GM23338 (cell line): Measurements from ENCODE around the gene ATF6. TPM values are rescaled to one million over a fixed set of nuclear protein-coding genes. Genes with fewer than 3 reads are reported as not detected.

Experiments used
- ATAC-seq: fragments of 200-7000 bp; cut with Tn5 transposase; 3 replicates; pipeline ENCODE4 v1.9.1; 2020
- DNase-seq: peaks from one replicate; pipeline ENCODE4 v3.0.0-alpha.2; 2015; ENCODE audit warnings: low spot score
- H2AFZ ChIP-seq: fragments of 200-600 bp; sonication (generic); 2 replicates; pipeline ENCODE4 v1.8.0; 2016; ENCODE audit warnings: antibody characterized with exemption, mild to moderate bottlenecking, moderate library complexity
- H3F3A ChIP-seq: fragments of 200-600 bp; sonication (generic); replicated peaks from 2 replicates; pipeline ENCODE4 v1.8.0; 2017; ENCODE audit warnings: antibody characterized with exemption, mixed run types, low read depth
- H3K27ac ChIP-seq: fragments of 200-600 bp; sonication (generic); 2 replicates; pipeline ENCODE4 v1.6.1; 2016; ENCODE audit warnings: low read depth
- H3K27me3 ChIP-seq: fragments of 200-600 bp; sonication (generic); 2 replicates; pipeline ENCODE4 v1.8.0; 2016; ENCODE audit warnings: mild to moderate bottlenecking, mixed run types, moderate library complexity; ENCODE audit not compliant: insufficient read depth
- H3K36me3 ChIP-seq: fragments of 200-600 bp; sonication (generic); 2 replicates; pipeline ENCODE4 v1.8.0; 2016; ENCODE audit warnings: mild to moderate bottlenecking; ENCODE audit not compliant: insufficient read depth
- H3K4me1 ChIP-seq: fragments of 200-600 bp; sonication (generic); 2 replicates; pipeline ENCODE4 v1.8.0; 2016; ENCODE audit warnings: mild to moderate bottlenecking, moderate library complexity; ENCODE audit not compliant: insufficient read depth
- H3K4me2 ChIP-seq: fragments of 200-600 bp; sonication (generic); 2 replicates; pipeline ENCODE4 v1.7.1; 2017; ENCODE audit warnings: mixed run types
- H3K4me3 ChIP-seq: fragments of 200-600 bp; sonication (generic); 2 replicates; pipeline ENCODE4 v1.6.1; 2016; ENCODE audit warnings: mixed run types
- H3K79me2 ChIP-seq: fragments of 200-600 bp; sonication (generic); replicated peaks from 2 replicates; pipeline ENCODE4 v1.8.0; 2017; ENCODE audit warnings: mild to moderate bottlenecking; ENCODE audit not compliant: insufficient read depth
- H3K9me2 ChIP-seq: fragments of 200-600 bp; sonication (generic); 2 replicates; pipeline ENCODE4 v1.8.0; 2017; ENCODE audit not compliant: insufficient read depth
- H4K20me1 ChIP-seq: fragments of 200-600 bp; sonication (generic); replicated peaks from 2 replicates; pipeline ENCODE4 v1.8.0; 2017; ENCODE audit warnings: mild to moderate bottlenecking; ENCODE audit not compliant: insufficient read depth
- H3K27ac Mint-ChIP-seq: 2 replicates; pipeline ENCODE4 v1.8.0; 2020; ENCODE audit warnings: inconsistent platforms, mild to moderate bottlenecking, moderate library complexity, mixed read lengths
- H3K27me3 Mint-ChIP-seq: 3 replicates; pipeline ENCODE4 v1.8.0; 2022; ENCODE audit warnings: low read depth, mild to moderate bottlenecking, moderate library complexity, mixed read lengths, inconsistent platforms; ENCODE audit not compliant: insufficient read depth, poor library complexity
- H3K36me3 Mint-ChIP-seq: 3 replicates; pipeline ENCODE4 v1.8.0; 2021; ENCODE audit warnings: low read depth, mild to moderate bottlenecking, inconsistent platforms, moderate library complexity, mixed read lengths
- H3K4me1 Mint-ChIP-seq: 3 replicates; pipeline ENCODE4 v1.8.0; 2020; ENCODE audit warnings: mild to moderate bottlenecking, inconsistent platforms, mixed read lengths
- H3K4me3 Mint-ChIP-seq: 3 replicates; pipeline ENCODE4 v1.8.0; 2021; ENCODE audit warnings: moderate library complexity, mild to moderate bottlenecking, inconsistent platforms, mixed read lengths
- H3K9me3 Mint-ChIP-seq: 3 replicates; pipeline ENCODE4 v1.8.0; 2020; ENCODE audit warnings: moderate library complexity, mild to moderate bottlenecking, inconsistent platforms, mixed read lengths
- CREB1 ChIP-seq: fragments of 250-450 bp; sonication (Bioruptor Pico); IDR thresholded peaks from 2 replicates; pipeline ENCODE4 v1.5.0; 2020; ENCODE audit warnings: low read depth, mild to moderate bottlenecking, moderate library complexity
- EZH2 ChIP-seq: fragments of 200-600 bp; sonication (generic); IDR thresholded peaks from one replicate; pipeline ENCODE4 v1.8.0; 2017; ENCODE audit warnings: antibody characterized with exemption, mild to moderate bottlenecking, low read depth; ENCODE audit not compliant: unreplicated experiment
- EZH2phosphoT487 ChIP-seq: fragments of 200-600 bp; sonication (generic); IDR thresholded peaks from one replicate; pipeline ENCODE4 v1.8.1; 2018; ENCODE audit warnings: antibody characterized with exemption; ENCODE audit not compliant: unreplicated experiment
- JUNB ChIP-seq: IDR thresholded peaks from one replicate; pipeline ENCODE4 v1.6.1; 2016; ENCODE audit warnings: antibody characterized with exemption; ENCODE audit not compliant: unreplicated experiment
- NANOG ChIP-seq: IDR thresholded peaks from 2 replicates; pipeline ENCODE4 v1.6.1; 2016; ENCODE audit warnings: antibody characterized with exemption, borderline replicate concordance
- POLR2AphosphoS5 ChIP-seq: IDR thresholded peaks from 2 replicates; pipeline ENCODE4 v1.6.1; 2016; ENCODE audit warnings: antibody characterized with exemption, low read depth
- STAT1 ChIP-seq: IDR thresholded peaks from one replicate; pipeline ENCODE4 v1.6.1; 2016; ENCODE audit warnings: antibody characterized with exemption; ENCODE audit not compliant: unreplicated experiment
- ZNF114 ChIP-seq: fragments of 250-450 bp; sonication (Bioruptor Pico); IDR thresholded peaks from 2 replicates; pipeline ENCODE4 v1.5.0; 2020; ENCODE audit warnings: mild to moderate bottlenecking, moderate library complexity
- ZNF331 ChIP-seq: fragments of 250-450 bp; sonication (Bioruptor Pico); IDR thresholded peaks from 2 replicates; pipeline ENCODE4 v1.5.0; 2020; ENCODE audit warnings: low read depth, mild to moderate bottlenecking, moderate library complexity
- polyA plus RNA-seq: library from polyadenylated mRNA; unstranded; fragments of >200 nt; fragmentation: Nextera tagmentation; extraction: Ambion mirVana; gene quantifications from 2 replicates; pipeline ENCODE4 v1.2.1, GENCODE V29; 2016
- total RNA-seq: library from RNA; depleted of rRNA; stranded (reverse); fragments of >200 nt; shearing (Covaris generic); gene quantifications from 2 replicates; pipeline ENCODE4 v1.2.3, GENCODE V29; 2014
- TF ChIP-seq, protein P1 (sequence below), 2 experiments: fragments of 200-600 bp in 1 of 2; sonication (generic) in 1 of 2; conservative IDR thresholded peaks; 2 replicates each; pipeline versions ENCODE4 v1.5.1 to v1.6.1; 2016 to 2017; ENCODE audit warnings: antibody characterized with exemption in 2 of 2, low read depth in 2 of 2, mild to moderate bottlenecking in 2 of 2, moderate library complexity in 1 of 2
- TF ChIP-seq, protein P2 (sequence below): fragments of 250-450 bp; sonication (Bioruptor Pico); IDR thresholded peaks from 2 replicates; pipeline ENCODE4 v1.5.0; 2020; ENCODE audit warnings: mild to moderate bottlenecking, moderate library complexity
- TF ChIP-seq, protein P3 (sequence below): IDR thresholded peaks from one replicate; pipeline ENCODE4 v1.6.1; 2018; ENCODE audit warnings: antibody characterized with exemption; ENCODE audit not compliant: unreplicated experiment
- TF ChIP-seq, protein P4 (sequence below): IDR thresholded peaks from 2 replicates; pipeline ENCODE4 v1.6.1; 2016; ENCODE audit warnings: antibody characterized with exemption

ATF6 gene
- total and polyA plus RNA-seq, 2 experiments from 2014 or later: 5.0 to 13.5 TPM

DNA sequence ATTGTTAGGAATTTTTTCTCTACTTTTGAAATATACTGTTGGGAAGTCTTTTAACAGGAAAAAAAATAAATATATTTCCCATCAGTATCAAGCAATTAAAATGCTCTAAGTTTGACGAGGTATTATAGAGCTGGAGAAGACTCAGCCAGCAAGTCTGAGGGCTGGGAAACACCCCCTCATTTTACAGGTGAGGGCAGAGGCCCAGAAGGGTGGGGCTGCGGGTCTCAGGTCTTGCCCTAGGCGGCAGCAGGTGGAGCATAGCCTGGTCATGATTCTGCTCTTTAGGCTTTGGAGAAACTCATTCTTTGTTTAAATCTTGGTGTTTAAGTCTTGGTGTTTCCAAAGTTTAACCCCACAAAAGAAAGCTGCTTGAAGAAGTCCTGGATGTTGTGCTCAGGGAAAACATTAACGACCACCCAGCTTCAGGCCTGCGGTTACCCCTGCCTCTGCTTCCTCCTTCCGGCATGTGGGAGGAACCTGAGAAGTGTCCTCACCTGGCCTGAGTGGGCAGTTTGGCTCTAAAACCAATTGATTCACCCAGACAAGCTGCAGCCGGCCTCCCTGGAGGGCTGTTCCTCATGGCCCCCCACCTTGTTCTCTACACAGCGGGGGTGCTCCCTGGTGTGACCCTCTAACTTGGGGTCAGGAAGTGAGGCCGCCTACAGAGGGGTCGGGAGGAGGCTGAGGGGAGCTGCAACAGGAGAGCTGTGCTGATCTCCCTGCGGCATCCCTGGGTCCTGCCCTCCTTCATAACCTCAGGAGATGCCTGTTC is 215.8 kb downstream of the ATF6 start:
- Mint-ChIP-seq H3K4me1 (no peaks in the 10 kb centered on the region; the same call in 2 of the 3 replicates), H3K4me3 (no peak overlapping the region), H3K36me3 (peaks cover 5% of the 10 kb centered on the region; the same call in 1 of the 3 replicates), H3K27ac (no peak overlapping the region), H3K9me3 (peaks cover under 1% of the 10 kb centered on the region; the same call in 2 of the 3 replicates), H3K27me3 (peaks cover 2% of the 10 kb centered on the region)
- no peaks in the 10 kb centered on the region for H3K79me2 ChIP-seq
- DNase-seq (no peak), ATAC-seq (peak; percentile 43; the same call in 2 of the 3 replicates)
- no peak overlapping the region for H3K4me3 ChIP-seq
- H3K4me2 ChIP-seq: no peak overlapping the region
- H3K27ac ChIP-seq: no peak overlapping the region
- H3K9me2 ChIP-seq: peaks cover 4% of the 10 kb centered on the region; the same call in 1 of the 2 replicates
- H3K36me3 ChIP-seq: no peaks in the 10 kb centered on the region
- H3F3A ChIP-seq: no peaks in the 10 kb centered on the region
- no peak overlapping the region for H2AFZ ChIP-seq
- H3K4me1 ChIP-seq: no peaks in the 10 kb centered on the region
- no peak for TF ChIP-seq POLR2AphosphoS5
- TF ChIP-seq, protein P1, sequence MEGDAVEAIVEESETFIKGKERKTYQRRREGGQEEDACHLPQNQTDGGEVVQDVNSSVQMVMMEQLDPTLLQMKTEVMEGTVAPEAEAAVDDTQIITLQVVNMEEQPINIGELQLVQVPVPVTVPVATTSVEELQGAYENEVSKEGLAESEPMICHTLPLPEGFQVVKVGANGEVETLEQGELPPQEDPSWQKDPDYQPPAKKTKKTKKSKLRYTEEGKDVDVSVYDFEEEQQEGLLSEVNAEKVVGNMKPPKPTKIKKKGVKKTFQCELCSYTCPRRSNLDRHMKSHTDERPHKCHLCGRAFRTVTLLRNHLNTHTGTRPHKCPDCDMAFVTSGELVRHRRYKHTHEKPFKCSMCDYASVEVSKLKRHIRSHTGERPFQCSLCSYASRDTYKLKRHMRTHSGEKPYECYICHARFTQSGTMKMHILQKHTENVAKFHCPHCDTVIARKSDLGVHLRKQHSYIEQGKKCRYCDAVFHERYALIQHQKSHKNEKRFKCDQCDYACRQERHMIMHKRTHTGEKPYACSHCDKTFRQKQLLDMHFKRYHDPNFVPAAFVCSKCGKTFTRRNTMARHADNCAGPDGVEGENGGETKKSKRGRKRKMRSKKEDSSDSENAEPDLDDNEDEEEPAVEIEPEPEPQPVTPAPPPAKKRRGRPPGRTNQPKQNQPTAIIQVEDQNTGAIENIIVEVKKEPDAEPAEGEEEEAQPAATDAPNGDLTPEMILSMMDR (conservative IDR thresholded peaks at IDR 0.05; ENCODE audit: low read depth in 2 of 2): no peak
- TF ChIP-seq NANOG: no peak
- no peak for TF ChIP-seq CREB1 (CRISPR knock-in tag)
- TF ChIP-seq, protein P2, sequence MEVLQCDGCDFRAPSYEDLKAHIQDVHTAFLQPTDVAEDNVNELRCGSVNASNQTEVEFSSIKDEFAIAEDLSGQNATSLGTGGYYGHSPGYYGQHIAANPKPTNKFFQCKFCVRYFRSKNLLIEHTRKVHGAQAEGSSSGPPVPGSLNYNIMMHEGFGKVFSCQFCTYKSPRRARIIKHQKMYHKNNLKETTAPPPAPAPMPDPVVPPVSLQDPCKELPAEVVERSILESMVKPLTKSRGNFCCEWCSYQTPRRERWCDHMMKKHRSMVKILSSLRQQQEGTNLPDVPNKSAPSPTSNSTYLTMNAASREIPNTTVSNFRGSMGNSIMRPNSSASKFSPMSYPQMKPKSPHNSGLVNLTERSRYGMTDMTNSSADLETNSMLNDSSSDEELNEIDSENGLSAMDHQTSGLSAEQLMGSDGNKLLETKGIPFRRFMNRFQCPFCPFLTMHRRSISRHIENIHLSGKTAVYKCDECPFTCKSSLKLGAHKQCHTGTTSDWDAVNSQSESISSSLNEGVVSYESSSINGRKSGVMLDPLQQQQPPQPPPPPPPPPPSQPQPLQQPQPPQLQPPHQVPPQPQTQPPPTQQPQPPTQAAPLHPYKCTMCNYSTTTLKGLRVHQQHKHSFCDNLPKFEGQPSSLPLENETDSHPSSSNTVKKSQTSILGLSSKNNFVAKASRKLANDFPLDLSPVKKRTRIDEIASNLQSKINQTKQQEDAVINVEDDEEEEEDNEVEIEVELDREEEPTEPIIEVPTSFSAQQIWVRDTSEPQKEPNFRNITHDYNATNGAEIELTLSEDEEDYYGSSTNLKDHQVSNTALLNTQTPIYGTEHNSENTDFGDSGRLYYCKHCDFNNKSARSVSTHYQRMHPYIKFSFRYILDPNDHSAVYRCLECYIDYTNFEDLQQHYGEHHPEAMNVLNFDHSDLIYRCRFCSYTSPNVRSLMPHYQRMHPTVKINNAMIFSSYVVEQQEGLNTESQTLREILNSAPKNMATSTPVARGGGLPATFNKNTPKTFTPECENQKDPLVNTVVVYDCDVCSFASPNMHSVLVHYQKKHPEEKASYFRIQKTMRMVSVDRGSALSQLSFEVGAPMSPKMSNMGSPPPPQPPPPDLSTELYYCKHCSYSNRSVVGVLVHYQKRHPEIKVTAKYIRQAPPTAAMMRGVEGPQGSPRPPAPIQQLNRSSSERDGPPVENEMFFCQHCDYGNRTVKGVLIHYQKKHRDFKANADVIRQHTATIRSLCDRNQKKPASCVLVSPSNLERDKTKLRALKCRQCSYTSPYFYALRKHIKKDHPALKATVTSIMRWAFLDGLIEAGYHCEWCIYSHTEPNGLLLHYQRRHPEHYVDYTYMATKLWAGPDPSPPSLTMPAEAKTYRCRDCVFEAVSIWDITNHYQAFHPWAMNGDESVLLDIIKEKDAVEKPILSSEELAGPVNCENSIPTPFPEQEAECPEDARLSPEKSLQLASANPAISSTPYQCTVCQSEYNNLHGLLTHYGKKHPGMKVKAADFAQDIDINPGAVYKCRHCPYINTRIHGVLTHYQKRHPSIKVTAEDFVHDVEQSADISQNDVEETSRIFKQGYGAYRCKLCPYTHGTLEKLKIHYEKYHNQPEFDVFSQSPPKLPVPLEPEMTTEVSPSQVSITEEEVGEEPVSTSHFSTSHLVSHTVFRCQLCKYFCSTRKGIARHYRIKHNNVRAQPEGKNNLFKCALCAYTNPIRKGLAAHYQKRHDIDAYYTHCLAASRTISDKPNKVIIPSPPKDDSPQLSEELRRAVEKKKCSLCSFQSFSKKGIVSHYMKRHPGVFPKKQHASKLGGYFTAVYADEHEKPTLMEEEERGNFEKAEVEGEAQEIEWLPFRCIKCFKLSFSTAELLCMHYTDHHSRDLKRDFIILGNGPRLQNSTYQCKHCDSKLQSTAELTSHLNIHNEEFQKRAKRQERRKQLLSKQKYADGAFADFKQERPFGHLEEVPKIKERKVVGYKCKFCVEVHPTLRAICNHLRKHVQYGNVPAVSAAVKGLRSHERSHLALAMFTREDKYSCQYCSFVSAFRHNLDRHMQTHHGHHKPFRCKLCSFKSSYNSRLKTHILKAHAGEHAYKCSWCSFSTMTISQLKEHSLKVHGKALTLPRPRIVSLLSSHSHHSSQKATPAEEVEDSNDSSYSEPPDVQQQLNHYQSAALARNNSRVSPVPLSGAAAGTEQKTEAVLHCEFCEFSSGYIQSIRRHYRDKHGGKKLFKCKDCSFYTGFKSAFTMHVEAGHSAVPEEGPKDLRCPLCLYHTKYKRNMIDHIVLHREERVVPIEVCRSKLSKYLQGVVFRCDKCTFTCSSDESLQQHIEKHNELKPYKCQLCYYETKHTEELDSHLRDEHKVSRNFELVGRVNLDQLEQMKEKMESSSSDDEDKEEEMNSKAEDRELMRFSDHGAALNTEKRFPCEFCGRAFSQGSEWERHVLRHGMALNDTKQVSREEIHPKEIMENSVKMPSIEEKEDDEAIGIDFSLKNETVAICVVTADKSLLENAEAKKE (CRISPR knock-in tag): no peak
- TF ChIP-seq, protein P3, sequence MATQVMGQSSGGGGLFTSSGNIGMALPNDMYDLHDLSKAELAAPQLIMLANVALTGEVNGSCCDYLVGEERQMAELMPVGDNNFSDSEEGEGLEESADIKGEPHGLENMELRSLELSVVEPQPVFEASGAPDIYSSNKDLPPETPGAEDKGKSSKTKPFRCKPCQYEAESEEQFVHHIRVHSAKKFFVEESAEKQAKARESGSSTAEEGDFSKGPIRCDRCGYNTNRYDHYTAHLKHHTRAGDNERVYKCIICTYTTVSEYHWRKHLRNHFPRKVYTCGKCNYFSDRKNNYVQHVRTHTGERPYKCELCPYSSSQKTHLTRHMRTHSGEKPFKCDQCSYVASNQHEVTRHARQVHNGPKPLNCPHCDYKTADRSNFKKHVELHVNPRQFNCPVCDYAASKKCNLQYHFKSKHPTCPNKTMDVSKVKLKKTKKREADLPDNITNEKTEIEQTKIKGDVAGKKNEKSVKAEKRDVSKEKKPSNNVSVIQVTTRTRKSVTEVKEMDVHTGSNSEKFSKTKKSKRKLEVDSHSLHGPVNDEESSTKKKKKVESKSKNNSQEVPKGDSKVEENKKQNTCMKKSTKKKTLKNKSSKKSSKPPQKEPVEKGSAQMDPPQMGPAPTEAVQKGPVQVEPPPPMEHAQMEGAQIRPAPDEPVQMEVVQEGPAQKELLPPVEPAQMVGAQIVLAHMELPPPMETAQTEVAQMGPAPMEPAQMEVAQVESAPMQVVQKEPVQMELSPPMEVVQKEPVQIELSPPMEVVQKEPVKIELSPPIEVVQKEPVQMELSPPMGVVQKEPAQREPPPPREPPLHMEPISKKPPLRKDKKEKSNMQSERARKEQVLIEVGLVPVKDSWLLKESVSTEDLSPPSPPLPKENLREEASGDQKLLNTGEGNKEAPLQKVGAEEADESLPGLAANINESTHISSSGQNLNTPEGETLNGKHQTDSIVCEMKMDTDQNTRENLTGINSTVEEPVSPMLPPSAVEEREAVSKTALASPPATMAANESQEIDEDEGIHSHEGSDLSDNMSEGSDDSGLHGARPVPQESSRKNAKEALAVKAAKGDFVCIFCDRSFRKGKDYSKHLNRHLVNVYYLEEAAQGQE: no peak
- no peak for TF ChIP-seq STAT1
- no peak for TF ChIP-seq JUNB
- no peak for TF ChIP-seq EZH2phosphoT487
- TF ChIP-seq, protein P4, sequence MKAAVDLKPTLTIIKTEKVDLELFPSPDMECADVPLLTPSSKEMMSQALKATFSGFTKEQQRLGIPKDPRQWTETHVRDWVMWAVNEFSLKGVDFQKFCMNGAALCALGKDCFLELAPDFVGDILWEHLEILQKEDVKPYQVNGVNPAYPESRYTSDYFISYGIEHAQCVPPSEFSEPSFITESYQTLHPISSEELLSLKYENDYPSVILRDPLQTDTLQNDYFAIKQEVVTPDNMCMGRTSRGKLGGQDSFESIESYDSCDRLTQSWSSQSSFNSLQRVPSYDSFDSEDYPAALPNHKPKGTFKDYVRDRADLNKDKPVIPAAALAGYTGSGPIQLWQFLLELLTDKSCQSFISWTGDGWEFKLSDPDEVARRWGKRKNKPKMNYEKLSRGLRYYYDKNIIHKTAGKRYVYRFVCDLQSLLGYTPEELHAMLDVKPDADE: no peak
- no peak for TF ChIP-seq ZNF331 (CRISPR knock-in tag)
- no peak for TF ChIP-seq ZNF114 (CRISPR knock-in tag)
- TF ChIP-seq EZH2: no peak
- H4K20me1 ChIP-seq: no peaks in the 10 kb centered on the region
- no peaks in the 10 kb centered on the region for H3K27me3 ChIP-seq
